Measurements from ENCODE around the gene CFAP43.

CFAP43 gene

DNA sequence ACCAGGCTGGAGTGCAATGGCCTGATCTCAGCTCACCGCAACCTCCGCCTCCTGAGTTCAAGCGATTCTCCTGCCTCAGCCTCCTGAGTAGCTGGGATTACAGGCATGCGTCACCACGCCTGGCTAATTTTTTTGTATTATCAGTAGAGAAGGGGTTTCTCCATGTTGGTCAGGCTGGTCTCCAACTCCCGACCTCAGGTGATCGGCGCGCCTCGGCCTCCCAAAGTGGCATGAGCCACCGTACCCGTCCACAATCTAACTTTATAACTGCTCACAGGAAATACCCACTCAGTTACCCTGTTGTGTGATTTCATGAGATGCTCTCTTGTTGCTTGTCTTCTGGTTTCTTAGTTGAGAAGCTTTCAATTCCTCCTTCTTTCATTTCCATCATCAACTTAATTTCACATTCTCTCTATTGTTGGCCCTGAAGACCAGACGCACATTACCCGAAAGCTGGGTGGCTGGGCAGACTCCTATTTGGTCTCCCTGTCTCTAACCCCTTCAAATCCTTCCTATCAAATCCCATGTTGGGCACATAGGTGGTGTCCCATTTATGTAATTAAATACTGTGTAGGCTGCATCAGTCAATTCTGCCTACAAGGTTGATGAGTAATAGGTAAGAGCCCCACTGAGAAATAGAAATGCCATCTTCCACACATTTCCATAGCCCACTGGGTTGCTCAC lies 35.7 kb upstream of the CFAP43 start:
- Histone ChIP-seq H3K9me3 (ENCODE audit: low read length) (no peaks in the 10 kb centered on the region), H3K36me3 (ENCODE audit: insufficient read depth, low read length) (peaks cover 19% of the 10 kb centered on the region), H3K27me3 (ENCODE audit: control insufficient read depth in 1 of 2, insufficient read depth in 2 of 2, low read length in 2 of 2) (no peaks in the 10 kb centered on the region), H3K9ac (ENCODE audit: low read length) (peak overlapping the region; percentile 71), H3K4me1 (ENCODE audit: insufficient read depth, low read length) (peaks cover 12% of the 10 kb centered on the region), H3K4me3 (ENCODE audit: low read depth in 1 of 2, low read length in 2 of 2) (peak overlapping the region in 1 of 2 donors; percentile 85), H3K27ac (ENCODE audit: low read depth, low read length) (no peak overlapping the region)

DNA sequence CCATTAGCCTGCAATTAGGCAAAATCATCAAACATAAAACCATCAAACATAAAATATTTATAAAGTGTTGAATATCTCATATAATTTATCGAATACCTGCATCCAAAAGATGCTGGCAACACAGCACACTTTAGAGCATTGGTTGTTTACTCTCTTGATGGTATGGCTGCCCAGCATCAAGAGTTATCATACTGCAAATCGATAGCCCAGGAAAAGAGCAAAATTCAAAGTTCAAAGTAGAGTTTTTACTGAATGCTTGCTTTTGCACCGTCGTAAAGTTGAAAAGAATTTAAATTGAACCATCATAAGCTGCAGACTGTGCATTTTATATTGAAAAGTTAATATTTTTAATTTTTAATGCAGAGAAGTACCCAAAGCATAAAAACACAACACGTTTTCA lies 32.6 kb upstream of the CFAP43 start:
- H3K9ac ChIP-seq (ENCODE audit: low read length) = no peak overlapping the region
- H3K36me3 ChIP-seq (ENCODE audit: insufficient read depth, low read length) = peaks cover 49% of the 10 kb centered on the region
- no peaks in the 10 kb centered on the region for H3K27me3 ChIP-seq (ENCODE audit: control insufficient read depth in 1 of 2, insufficient read depth in 2 of 2, low read length in 2 of 2)
- no peak overlapping the region for H3K4me3 ChIP-seq (ENCODE audit: low read depth in 1 of 2, low read length in 2 of 2)
- H3K27ac ChIP-seq (ENCODE audit: low read depth, low read length) = no peak overlapping the region
- no peaks in the 10 kb centered on the region for H3K9me3 ChIP-seq (ENCODE audit: low read length)
- H3K4me1 ChIP-seq (ENCODE audit: insufficient read depth, low read length) = peaks cover 19% of the 10 kb centered on the region

GRCh38 chr10:104262055-104262454 lies 29.9 kb upstream of the CFAP43 start:
- Histone ChIP-seq H3K36me3 (ENCODE audit: insufficient read depth, low read length) (peaks cover 76% of the 10 kb centered on the region), H3K9me3 (ENCODE audit: low read length) (no peaks in the 10 kb centered on the region), H3K4me1 (ENCODE audit: insufficient read depth, low read length) (peaks cover 9% of the 10 kb centered on the region), H3K4me3 (ENCODE audit: low read depth in 1 of 2, low read length in 2 of 2) (no peak overlapping the region), H3K27ac (ENCODE audit: low read depth, low read length) (no peak overlapping the region), H3K27me3 (ENCODE audit: control insufficient read depth in 1 of 2, insufficient read depth in 2 of 2, low read length in 2 of 2) (no peaks in the 10 kb centered on the region), H3K9ac (ENCODE audit: low read length) (no peak overlapping the region)

- Histone ChIP-seq H3K27ac (ENCODE audit: low read depth, low read length) (no peak overlapping the region), H3K9ac (ENCODE audit: low read length) (no peak overlapping the region), H3K9me3 (ENCODE audit: low read length) (no peaks in the 10 kb centered on the region), H3K4me1 (ENCODE audit: insufficient read depth, low read length) (peaks cover 19% of the 10 kb centered on the region), H3K36me3 (ENCODE audit: insufficient read depth, low read length) (peaks cover 70% of the 10 kb centered on the region), H3K4me3 (ENCODE audit: low read depth in 1 of 2, low read length in 2 of 2) (no peak overlapping the region), H3K27me3 (ENCODE audit: control insufficient read depth in 1 of 2, insufficient read depth in 2 of 2, low read length in 2 of 2) (no peaks in the 10 kb centered on the region)
These were observed 28.6 kb upstream of the CFAP43 start for GRCh38 chr10:104260775-104261115.

GRCh38 chr10:104259999-104260774 lies 28.0 kb upstream of the CFAP43 start:
- no peak overlapping the region for H3K27ac ChIP-seq (ENCODE audit: low read depth, low read length)
- no peak overlapping the region for H3K4me3 ChIP-seq (ENCODE audit: low read depth in 1 of 2, low read length in 2 of 2)
- no peak overlapping the region for H3K9ac ChIP-seq (ENCODE audit: low read length)
- peaks cover 19% of the 10 kb centered on the region for H3K4me1 ChIP-seq (ENCODE audit: insufficient read depth, low read length)
- no peaks in the 10 kb centered on the region for H3K27me3 ChIP-seq (ENCODE audit: control insufficient read depth in 1 of 2, insufficient read depth in 2 of 2, low read length in 2 of 2)
- H3K36me3 ChIP-seq (ENCODE audit: insufficient read depth, low read length) = peaks cover 65% of the 10 kb centered on the region
- no peaks in the 10 kb centered on the region for H3K9me3 ChIP-seq (ENCODE audit: low read length)

- no peaks in the 10 kb centered on the region for H3K9me3 ChIP-seq (ENCODE audit: low read length)
- peaks cover 19% of the 10 kb centered on the region for H3K4me1 ChIP-seq (ENCODE audit: insufficient read depth, low read length)
- no peak overlapping the region for H3K9ac ChIP-seq (ENCODE audit: low read length)
- no peak overlapping the region for H3K27ac ChIP-seq (ENCODE audit: low read depth, low read length)
- H3K27me3 ChIP-seq (ENCODE audit: control insufficient read depth in 1 of 2, insufficient read depth in 2 of 2, low read length in 2 of 2) = no peaks in the 10 kb centered on the region
- no peak overlapping the region for H3K4me3 ChIP-seq (ENCODE audit: low read depth in 1 of 2, low read length in 2 of 2)
- peaks cover 65% of the 10 kb centered on the region for H3K36me3 ChIP-seq (ENCODE audit: insufficient read depth, low read length)
These were observed 27.3 kb upstream of the CFAP43 start for GRCh38 chr10:104259456-104259855.

GRCh38 chr10:104258209-104258608 lies 26.0 kb upstream of the CFAP43 start:
- peaks cover 60% of the 10 kb centered on the region for H3K36me3 ChIP-seq (ENCODE audit: insufficient read depth, low read length)
- H3K9ac ChIP-seq (ENCODE audit: low read length) = no peak overlapping the region
- H3K9me3 ChIP-seq (ENCODE audit: low read length) = no peaks in the 10 kb centered on the region
- no peak overlapping the region for H3K27ac ChIP-seq (ENCODE audit: low read depth, low read length)
- H3K4me1 ChIP-seq (ENCODE audit: insufficient read depth, low read length) = peaks cover 28% of the 10 kb centered on the region
- no peak overlapping the region for H3K4me3 ChIP-seq (ENCODE audit: low read depth in 1 of 2, low read length in 2 of 2)
- H3K27me3 ChIP-seq (ENCODE audit: control insufficient read depth in 1 of 2, insufficient read depth in 2 of 2, low read length in 2 of 2) = no peaks in the 10 kb centered on the region

GRCh38 chr10:104257235-104257634 lies 25.1 kb upstream of the CFAP43 start:
- Histone ChIP-seq H3K4me1 (ENCODE audit: insufficient read depth, low read length) (peaks cover 28% of the 10 kb centered on the region), H3K27me3 (ENCODE audit: control insufficient read depth in 1 of 2, insufficient read depth in 2 of 2, low read length in 2 of 2) (no peaks in the 10 kb centered on the region), H3K9ac (ENCODE audit: low read length) (no peak overlapping the region), H3K9me3 (ENCODE audit: low read length) (no peaks in the 10 kb centered on the region), H3K4me3 (ENCODE audit: low read depth in 1 of 2, low read length in 2 of 2) (no peak overlapping the region), H3K36me3 (ENCODE audit: insufficient read depth, low read length) (peaks cover 51% of the 10 kb centered on the region), H3K27ac (ENCODE audit: low read depth, low read length) (no peak overlapping the region)

GRCh38 chr10:104256335-104256961 lies 24.3 kb upstream of the CFAP43 start:
- peak overlapping the region; percentile 89 for H3K9ac ChIP-seq (ENCODE audit: low read length)

GRCh38 chr10:104255311-104255981 lies 23.3 kb upstream of the CFAP43 start:
- Histone ChIP-seq H3K4me1 (ENCODE audit: insufficient read depth, low read length) (peaks cover 27% of the 10 kb centered on the region), H3K4me3 (ENCODE audit: low read depth in 1 of 2, low read length in 2 of 2) (peak overlapping the region; percentile 38 to 84), H3K36me3 (ENCODE audit: insufficient read depth, low read length) (peaks cover 34% of the 10 kb centered on the region), H3K9ac (ENCODE audit: low read length) (peak overlapping the region; percentile 89), H3K27me3 (ENCODE audit: control insufficient read depth in 1 of 2, insufficient read depth in 2 of 2, low read length in 2 of 2) (no peaks in the 10 kb centered on the region), H3K9me3 (ENCODE audit: low read length) (no peaks in the 10 kb centered on the region), H3K27ac (ENCODE audit: low read depth, low read length) (peak overlapping the region; percentile 83)

More at GRCh38 chr10:104256335-104256961, 24.3 kb upstream of the CFAP43 start:
- Histone ChIP-seq H3K4me3 (ENCODE audit: low read depth in 1 of 2, low read length in 2 of 2) (peak overlapping the region in 1 of 2 donors; percentile 8), H3K27me3 (ENCODE audit: control insufficient read depth in 1 of 2, insufficient read depth in 2 of 2, low read length in 2 of 2) (no peaks in the 10 kb centered on the region), H3K4me1 (ENCODE audit: insufficient read depth, low read length) (peaks cover 28% of the 10 kb centered on the region), H3K27ac (ENCODE audit: low read depth, low read length) (peak overlapping the region; percentile 83), H3K9me3 (ENCODE audit: low read length) (no peaks in the 10 kb centered on the region), H3K36me3 (ENCODE audit: insufficient read depth, low read length) (peaks cover 43% of the 10 kb centered on the region)
